WTC11 (cell line): ENCODE data around the gene UGCG. TPM values are rescaled to one million over a fixed set of nuclear protein-coding genes. Genes with fewer than 3 reads are reported as not detected.

Source experiments
- ATAC-seq: fragments of 200-7000 bp; cut with Tn5 transposase; 2 replicates; pipeline ENCODE4 v1.10.0; 2021; ENCODE audit warnings: mild to moderate bottlenecking, moderate library complexity
- CTCF ChIA-PET: fragments of 300-600 bp; sonication (Branson Sonifier 250); formaldehyde crosslinking; loops from one replicate; lab custom pipeline; 2021; ENCODE audit warnings: antibody characterized with exemption; lab: Charles Lee
- POLR2A ChIA-PET: fragments of 350-600 bp; sonication (Branson Sonifier 250); formaldehyde crosslinking; loops from one replicate; lab custom pipeline; 2021; ENCODE audit warnings: antibody characterized with exemption; lab: Charles Lee
- DNase-seq: peaks from one replicate; pipeline ENCODE4 v3.0.0; 2021; ENCODE audit warnings: low spot score
- H3K27ac Mint-ChIP-seq: 2 replicates; pipeline ENCODE4 v1.8.0; 2021; ENCODE audit warnings: mixed read lengths
- H3K27me3 Mint-ChIP-seq: 2 replicates; pipeline ENCODE4 v1.8.0; 2021; ENCODE audit warnings: low read depth, mild to moderate bottlenecking, moderate library complexity, mixed read lengths
- H3K36me3 Mint-ChIP-seq: 2 replicates; pipeline ENCODE4 v1.8.0; 2021; ENCODE audit warnings: mixed read lengths
- H3K4me1 Mint-ChIP-seq: 2 replicates; pipeline ENCODE4 v1.8.0; 2022; ENCODE audit warnings: mixed read lengths
- H3K4me3 Mint-ChIP-seq: 2 replicates; pipeline ENCODE4 v1.8.0; 2021; ENCODE audit warnings: mild to moderate bottlenecking, moderate library complexity, mixed read lengths
- H3K9me3 Mint-ChIP-seq: 2 replicates; pipeline ENCODE4 v1.8.0; 2021; ENCODE audit warnings: mixed read lengths
- ATF1 ChIP-seq: sonication (generic); formaldehyde crosslinking; IDR thresholded peaks from 2 replicates; pipeline ENCODE4 v1.8.1; 2023; ENCODE audit warnings: mild to moderate bottlenecking, moderate library complexity, missing genetic modification reagents
- ATF2 ChIP-seq: sonication (generic); formaldehyde crosslinking; IDR thresholded peaks from 2 replicates; pipeline ENCODE4 v1.8.1; 2022; ENCODE audit warnings: low read depth, missing genetic modification reagents, borderline replicate concordance
- CTCF ChIP-seq: fragments of 200-600 bp; IDR thresholded peaks from 2 replicates; pipeline ENCODE4 v1.8.0; 2022; ENCODE audit warnings: antibody characterized with exemption
- E2F1 ChIP-seq: sonication (generic); formaldehyde crosslinking; IDR thresholded peaks from 2 replicates; pipeline ENCODE4 v1.8.0; 2022; ENCODE audit warnings: mild to moderate bottlenecking, missing genetic modification reagents
- E2F4 ChIP-seq: sonication (generic); formaldehyde crosslinking; IDR thresholded peaks from 2 replicates; pipeline ENCODE4 v1.8.1; 2022; ENCODE audit warnings: low read depth, mild to moderate bottlenecking, moderate library complexity, missing genetic modification reagents, borderline replicate concordance
- ERG ChIP-seq: fragments of 250-450 bp; sonication (Bioruptor Pico); IDR thresholded peaks from 2 replicates; pipeline ENCODE4 v1.8.0; 2021; ENCODE audit warnings: mild to moderate bottlenecking
- FOXJ3 ChIP-seq: sonication (generic); formaldehyde crosslinking; IDR thresholded peaks from 2 replicates; pipeline ENCODE4 v1.9.0; 2021; ENCODE audit warnings: missing genetic modification reagents, mild to moderate bottlenecking, borderline replicate concordance
- JUN ChIP-seq: sonication (generic); formaldehyde crosslinking; IDR thresholded peaks from 2 replicates; pipeline ENCODE4 v1.8.0; 2023; ENCODE audit warnings: mild to moderate bottlenecking, missing genetic modification reagents
- KAT7 ChIP-seq: sonication (generic); formaldehyde crosslinking; IDR thresholded peaks from 2 replicates; pipeline ENCODE4 v1.8.1; 2023; ENCODE audit warnings: missing genetic modification reagents, mild to moderate bottlenecking, borderline replicate concordance
- NR2C2 ChIP-seq: sonication (generic); formaldehyde crosslinking; IDR thresholded peaks from 2 replicates; pipeline ENCODE4 v1.8.0; 2022; ENCODE audit warnings: mild to moderate bottlenecking, missing genetic modification reagents
- NR3C1 ChIP-seq: sonication (generic); formaldehyde crosslinking; conservative IDR thresholded peaks from 2 replicates; pipeline ENCODE4 v1.8.1; 2023; ENCODE audit warnings: low read depth, mild to moderate bottlenecking, missing genetic modification reagents
- PREB ChIP-seq: sonication (generic); formaldehyde crosslinking; IDR thresholded peaks from 2 replicates; pipeline ENCODE4 v1.8.1; 2022; ENCODE audit warnings: mild to moderate bottlenecking, missing genetic modification reagents, moderate library complexity, borderline replicate concordance
- RORB ChIP-seq: fragments of 250-450 bp; sonication (Bioruptor Pico); IDR thresholded peaks from 2 replicates; pipeline ENCODE4 v1.9.0; 2021; ENCODE audit warnings: mild to moderate bottlenecking
- STAT6 ChIP-seq: sonication (generic); formaldehyde crosslinking; conservative IDR thresholded peaks from 2 replicates; pipeline ENCODE4 v1.8.1; 2023; ENCODE audit warnings: mild to moderate bottlenecking, low read depth, missing genetic modification reagents, moderate library complexity
- TCF7 ChIP-seq: sonication (generic); formaldehyde crosslinking; IDR thresholded peaks from 2 replicates; pipeline ENCODE4 v1.8.0; 2022; ENCODE audit warnings: mild to moderate bottlenecking, low read depth, missing genetic modification reagents, moderate library complexity
- USF2 ChIP-seq: sonication (generic); formaldehyde crosslinking; IDR thresholded peaks from 2 replicates; pipeline ENCODE4 v1.8.1; 2023; ENCODE audit warnings: mild to moderate bottlenecking, missing genetic modification reagents, moderate library complexity
- ZBTB43 ChIP-seq: sonication (generic); formaldehyde crosslinking; IDR thresholded peaks from 2 replicates; pipeline ENCODE4 v1.8.1; 2023; ENCODE audit warnings: mild to moderate bottlenecking, missing genetic modification reagents
- ZNF232 ChIP-seq: sonication (generic); formaldehyde crosslinking; IDR thresholded peaks from 2 replicates; pipeline ENCODE4 v1.8.0; 2022; ENCODE audit warnings: mild to moderate bottlenecking, missing genetic modification reagents
- ZNF396 ChIP-seq: fragments of 250-450 bp; sonication (Bioruptor Pico); IDR thresholded peaks from 2 replicates; pipeline ENCODE4 v1.8.0; 2021; ENCODE audit warnings: mild to moderate bottlenecking, moderate library complexity, borderline replicate concordance
- total RNA-seq: library from RNA; stranded (reverse); gene quantifications from 3 replicates; pipeline ENCODE4 v1.2.3, GENCODE V29; 2021

UGCG gene
- total RNA-seq, 1 experiment from 2014 or later = 37.5 TPM

GRCh38 chr9:111952559-111952958 lies 55.9 kb downstream of the UGCG start (continued):
- no peak for TF ChIP-seq ATF2
- TF ChIP-seq ATF1 (CRISPR knock-in tag) = no peak
- TF ChIP-seq FOXJ3 (CRISPR knock-in tag) = no peak
- TF ChIP-seq ZNF396 (CRISPR knock-in tag) = no peak

GRCh38 chr9:111953444-111953843 lies 56.8 kb downstream of the UGCG start:
- Mint-ChIP-seq H3K9me3 (no peaks in the 10 kb centered on the region), H3K27me3 (no peaks in the 10 kb centered on the region; the same call in 1 of the 2 replicates), H3K4me1 (peaks cover 12% of the 10 kb centered on the region), H3K4me3 (no peak overlapping the region), H3K36me3 (no peaks in the 10 kb centered on the region), H3K27ac (no peak overlapping the region)
- ATAC-seq = no peak
- DNase-seq = no peak
- POLR2A ChIA-PET = no interaction called here
- CTCF ChIA-PET = interaction anchor here (2.0 kb wide), 1 partner anchor 121 kb away, joined by 6 read pairs; no protein-coding TSS in a partner anchor
- TF ChIP-seq CTCF = no peak
- no peak for TF ChIP-seq USF2 (CRISPR knock-in tag)
- no peak for TF ChIP-seq STAT6
- no peak for TF ChIP-seq PREB (CRISPR knock-in tag)
- TF ChIP-seq NR2C2 (CRISPR knock-in tag) = no peak
- TF ChIP-seq KAT7 (CRISPR knock-in tag) = no peak
- no peak for TF ChIP-seq ZNF232 (CRISPR knock-in tag)
- TF ChIP-seq NR3C1 (CRISPR knock-in tag) = no peak
- TF ChIP-seq ZNF396 (CRISPR knock-in tag) = no peak
- TF ChIP-seq ERG (CRISPR knock-in tag) = no peak
- no peak for TF ChIP-seq ZBTB43 (CRISPR knock-in tag)
- TF ChIP-seq E2F4 (CRISPR knock-in tag) = no peak
- TF ChIP-seq JUN (CRISPR knock-in tag) = no peak
- no peak for TF ChIP-seq TCF7
- TF ChIP-seq RORB (CRISPR knock-in tag) = no peak
- TF ChIP-seq E2F1 = no peak
